SIG-M5 treated with dmso at 0.1 percent for 504 hours (cell line): ENCODE results near the gene LRRN4CL.
"Not testable (repeated sequence)": the region's sequence is repeated elsewhere in the genome, so short reads cannot be mapped to it uniquely, and the experiment has no call there.

Experiments used
- DNase-seq: peaks from one replicate; lab custom pipeline; 2025; ENCODE audit not compliant: unreplicated experiment; lab: John Stamatoyannopoulos, UW

LRRN4CL gene

DNA sequence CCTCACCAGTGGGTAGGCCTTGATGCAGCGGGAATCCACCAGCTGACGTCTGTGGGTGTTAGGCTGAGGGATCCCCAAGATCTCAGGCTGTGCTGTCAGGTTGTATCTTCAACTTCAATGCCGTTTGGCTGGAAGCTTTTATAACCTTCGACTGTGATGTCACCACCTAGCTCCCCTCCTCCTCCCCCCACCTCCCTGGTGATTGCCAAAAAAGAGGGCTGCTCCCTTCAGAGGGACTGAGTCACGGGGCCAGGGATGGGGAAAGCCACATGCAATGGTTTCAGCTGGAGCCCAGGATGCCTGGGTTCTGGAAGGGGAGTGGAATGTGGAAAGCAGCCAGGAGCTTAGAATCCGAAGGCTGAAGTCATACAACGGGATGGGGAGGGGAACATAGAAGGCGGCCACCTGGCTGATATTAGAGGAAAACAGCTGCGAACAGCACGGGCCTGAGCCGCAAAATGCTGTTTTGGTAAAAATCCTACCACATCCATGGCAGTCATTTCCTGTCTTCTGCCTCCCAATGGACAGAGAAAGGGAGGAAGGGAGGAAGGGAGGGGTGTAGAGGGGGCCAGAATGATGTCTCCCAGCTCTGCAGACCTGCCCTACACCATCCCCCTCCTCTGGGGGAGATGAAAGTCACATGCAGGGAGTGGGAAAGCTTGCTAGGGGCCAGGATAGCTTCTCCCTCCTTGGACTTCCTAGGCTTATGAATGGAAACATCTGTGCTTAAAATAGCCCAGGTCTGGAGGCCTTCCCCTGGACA lies at the start of gene LRRN4CL:
Gene LRRN4CL (minus strand): TSS at position 110 of the 763 bp plus-strand sequence. CDS start 1,022 bp downstream, outside the sequence.
- DNase-seq, result no peak

DNA sequence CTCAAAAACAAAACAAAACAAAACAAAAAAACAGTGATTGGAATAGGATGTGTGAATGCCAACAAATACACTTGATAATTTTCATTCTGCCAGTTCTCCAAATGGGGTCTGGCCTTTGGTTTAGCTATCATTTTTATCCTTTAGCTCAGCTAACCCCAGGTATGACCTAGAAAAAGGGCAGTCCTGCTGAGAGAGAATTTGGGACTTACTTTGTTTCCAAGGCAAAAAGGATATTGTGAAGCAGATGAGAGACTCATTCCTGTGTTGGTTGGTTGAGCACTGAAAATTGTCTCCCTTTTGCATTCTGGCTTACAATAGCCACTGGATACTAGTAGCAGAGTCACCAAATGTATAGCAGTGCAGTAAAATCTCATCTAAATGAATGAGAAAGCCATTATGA lies 47.9 kb upstream of the LRRN4CL start:
- no peak for DNase-seq

DNA sequence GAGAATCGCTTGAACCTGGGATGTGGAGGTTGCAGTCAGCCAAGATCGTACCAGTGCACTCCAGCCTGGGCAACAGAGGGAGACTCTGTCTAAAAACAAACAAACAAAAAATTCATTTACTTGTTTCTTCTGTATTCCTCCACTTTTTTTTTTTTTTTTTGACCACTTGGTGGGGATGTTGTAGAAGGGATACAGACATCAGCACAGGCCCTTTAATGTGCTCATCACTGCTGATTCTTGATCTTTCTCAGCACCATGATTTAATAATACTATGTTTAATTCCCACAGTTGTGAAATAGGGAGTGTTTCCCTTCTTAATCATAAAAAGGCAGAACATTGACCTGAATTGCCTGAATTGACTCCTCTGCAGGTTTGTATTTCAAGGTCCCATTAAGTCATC lies 43.5 kb upstream of the LRRN4CL start:
- DNase-seq, result no peak

GRCh38 chr11:62730076-62730475 lies 40.7 kb upstream of the LRRN4CL start:
- DNase-seq, result not testable (repeated sequence)

GRCh38 chr11:62728171-62728988 lies 39.0 kb upstream of the LRRN4CL start, which contains the start of gene TTC9C:
TSS of gene TTC9C (plus strand) at chr11:62728486. CDS start at chr11:62728849, 363 bp downstream.
- DNase-seq, result peak; percentile 89

DNA sequence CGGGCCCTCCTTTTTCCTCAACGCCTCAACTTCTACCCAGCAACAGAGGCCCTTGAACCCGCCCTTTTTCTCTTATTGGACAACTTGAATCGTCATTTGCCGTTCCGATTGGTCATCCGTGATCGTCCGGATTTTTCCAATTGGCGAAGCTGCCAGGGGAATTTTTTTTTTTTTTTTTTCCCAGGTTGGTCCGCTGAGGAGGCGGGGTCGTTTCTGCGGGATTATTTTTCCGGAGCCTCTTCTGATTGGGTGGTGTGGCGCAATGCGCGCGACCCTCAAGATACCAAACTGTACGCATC lies 38.5 kb upstream of the LRRN4CL start:
- DNase-seq, result peak; percentile 96

- peak; percentile 98 for DNase-seq
Observed at GRCh38 chr11:62727165-62727871, 38.0 kb upstream of the LRRN4CL start, which contains the start of gene HNRNPUL2. TSS of gene HNRNPUL2 (minus strand) at chr11:62727457. CDS start at chr11:62727156, 301 bp downstream.

- DNase-seq, result no peak
Observed at GRCh38 chr11:62726915-62727164, 37.5 kb upstream of the LRRN4CL start.

DNA sequence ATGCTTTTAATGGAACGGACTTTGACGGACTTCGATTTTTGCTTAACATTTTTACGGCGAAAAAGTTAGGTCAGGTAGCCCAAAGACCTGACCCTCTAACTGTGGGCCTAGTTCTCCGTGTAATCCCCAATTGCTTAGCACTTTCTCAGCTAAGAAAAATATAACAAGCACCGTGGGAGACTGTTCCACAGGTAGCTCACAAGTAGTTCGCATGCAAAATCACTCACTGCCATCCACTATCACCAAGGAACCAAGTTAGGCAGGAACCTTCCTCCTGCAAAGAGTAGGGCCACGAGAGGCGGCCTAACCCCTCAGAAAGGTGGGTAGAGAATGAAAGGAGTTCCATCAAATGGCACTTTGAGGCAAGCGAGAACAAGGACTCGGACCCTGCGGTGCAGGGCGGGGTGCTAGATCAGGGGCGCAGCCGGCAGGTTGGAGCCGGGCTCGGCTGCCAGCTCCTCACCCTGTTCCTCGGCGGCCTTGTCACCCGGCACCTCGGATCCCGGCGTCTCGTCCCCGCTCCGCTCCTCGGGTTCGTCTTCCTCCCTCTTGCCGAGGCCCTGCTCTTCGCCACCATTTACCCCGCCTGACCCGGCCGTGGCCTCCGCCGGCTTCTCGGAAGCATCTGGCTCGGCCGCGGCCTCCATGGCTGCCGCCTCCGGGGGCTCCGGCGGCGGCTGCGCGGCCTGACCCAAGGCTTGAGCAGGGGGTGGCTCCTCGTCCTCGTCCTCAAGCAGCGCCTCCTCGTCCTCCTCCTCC lies 37.0 kb upstream of the LRRN4CL start:
- DNase-seq, result no peak

- no peak for DNase-seq
Observed at GRCh38 chr11:62725646-62726045, 36.3 kb upstream of the LRRN4CL start.

GRCh38 chr11:62724171-62724570 lies 34.8 kb upstream of the LRRN4CL start:
- no peak for DNase-seq

DNA sequence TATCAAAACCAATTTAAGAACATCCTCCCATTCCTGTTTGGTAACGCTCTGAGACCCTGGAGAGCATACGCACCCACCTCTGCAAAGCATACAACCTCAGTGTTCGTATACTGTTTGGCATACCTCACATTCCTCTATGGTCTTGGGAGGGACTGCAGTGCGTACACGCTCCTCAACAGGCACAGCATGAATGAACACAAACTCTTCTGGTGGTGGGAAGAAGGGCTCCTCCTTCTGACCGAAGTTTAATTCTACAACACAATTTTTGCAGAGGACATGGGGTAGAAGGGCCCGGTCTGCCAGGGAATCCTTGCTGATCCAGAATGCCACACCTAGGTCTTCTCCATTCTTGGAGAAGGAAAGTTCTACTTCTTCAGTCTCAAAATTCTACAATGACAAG lies 32.7 kb upstream of the LRRN4CL start:
- peak; percentile 46 for DNase-seq

DNA sequence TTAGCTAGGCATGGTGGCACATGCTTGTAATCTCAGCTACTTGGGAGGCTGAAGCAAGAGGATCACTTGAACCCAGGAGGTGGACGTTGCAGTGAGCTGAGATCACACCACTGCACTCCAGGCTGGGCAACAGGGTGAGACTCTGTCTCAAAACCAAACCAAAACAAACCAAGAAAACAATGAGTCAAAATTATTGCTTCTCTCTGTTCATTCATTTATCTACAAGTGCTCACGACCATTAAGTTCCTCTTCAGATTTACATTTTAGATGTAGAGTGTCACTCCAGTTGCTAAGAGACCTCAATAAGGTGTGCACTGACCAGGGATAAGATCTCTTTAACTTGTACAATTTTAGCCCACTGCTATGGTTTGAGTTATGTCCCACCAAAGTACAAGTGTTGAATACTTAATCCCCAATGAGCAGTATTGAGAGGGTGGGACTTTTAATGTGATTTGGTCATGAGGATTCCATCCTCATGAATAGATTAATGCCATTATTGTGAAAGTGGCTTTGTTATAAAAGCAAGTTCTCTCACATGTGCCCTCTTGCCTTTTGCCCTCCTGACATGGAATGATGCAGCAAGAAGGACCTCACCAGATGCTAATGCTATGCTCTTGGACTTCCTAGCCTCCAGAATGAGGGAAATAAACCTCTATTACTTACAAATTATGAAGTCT lies 30.1 kb upstream of the LRRN4CL start:
- DNase-seq, result no peak

- no peak for DNase-seq
Observed at GRCh38 chr11:62716816-62717215, 27.5 kb upstream of the LRRN4CL start.

DNA sequence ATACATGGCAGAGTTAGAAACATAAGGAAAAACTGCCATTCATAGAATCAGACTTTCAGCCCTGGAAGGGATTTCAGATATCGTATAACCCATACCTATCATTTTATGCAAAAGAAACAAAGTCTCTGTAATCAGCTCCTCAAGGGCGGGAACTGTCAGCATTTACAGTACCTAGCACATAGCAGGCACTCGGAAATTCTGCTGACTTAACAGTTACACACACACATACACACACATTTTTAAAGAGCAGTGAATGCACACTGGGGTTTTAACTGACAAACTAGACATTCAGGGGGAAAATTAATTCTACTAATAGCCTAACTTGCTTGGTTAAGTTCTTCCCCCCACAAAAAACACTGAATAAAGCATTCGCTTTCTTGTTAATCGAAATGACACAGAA lies 26.9 kb upstream of the LRRN4CL start:
- DNase-seq, result no peak

GRCh38 chr11:62715150-62716130 lies 26.1 kb upstream of the LRRN4CL start:
- DNase-seq, result no peak

DNA sequence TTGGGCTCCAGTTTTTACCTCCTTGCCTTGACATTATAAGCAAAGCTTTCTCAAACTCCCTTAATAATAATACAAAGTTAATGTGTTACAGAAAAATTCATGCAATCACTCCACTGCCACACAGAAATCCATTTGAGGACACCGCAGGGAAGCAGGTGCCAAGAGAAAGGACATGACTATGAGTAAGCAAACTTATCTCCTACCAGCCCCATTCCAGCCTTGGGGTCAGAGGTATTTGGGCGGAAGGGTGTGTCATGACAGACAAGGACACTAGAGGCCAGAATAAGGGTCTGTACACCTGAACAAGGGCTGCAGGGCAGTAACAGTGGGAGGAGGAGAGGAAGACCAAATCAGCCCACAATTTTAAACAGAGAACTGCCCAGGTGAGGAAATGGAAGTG lies 24.0 kb upstream of the LRRN4CL start:
- no peak for DNase-seq

- no peak for DNase-seq
Observed at GRCh38 chr11:62712861-62713260, 23.5 kb upstream of the LRRN4CL start.

GRCh38 chr11:62712276-62712812 lies 23.0 kb upstream of the LRRN4CL start:
- DNase-seq, result no peak
